DMS79 (cell line): ENCODE results near the gene SIAH3.
"Not testable (repeated sequence)": the region's sequence is repeated elsewhere in the genome, so short reads cannot be mapped to it uniquely, and the experiment has no call there.

ENCODE experiments used
- DNase-seq: peaks from one replicate; lab custom pipeline; 2025; lab: John Stamatoyannopoulos, UW

SIAH3 gene, protein sequence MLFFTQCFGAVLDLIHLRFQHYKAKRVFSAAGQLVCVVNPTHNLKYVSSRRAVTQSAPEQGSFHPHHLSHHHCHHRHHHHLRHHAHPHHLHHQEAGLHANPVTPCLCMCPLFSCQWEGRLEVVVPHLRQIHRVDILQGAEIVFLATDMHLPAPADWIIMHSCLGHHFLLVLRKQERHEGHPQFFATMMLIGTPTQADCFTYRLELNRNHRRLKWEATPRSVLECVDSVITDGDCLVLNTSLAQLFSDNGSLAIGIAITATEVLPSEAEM

GRCh38 chr13:45851171-45851921 is at the start of gene SIAH3:
SIAH3 (minus strand) TSS chr13:45851753; CDS start chr13:45851629, 124 bp downstream.
- DNase-seq: no peak

GRCh38 chr13:45899406-45899805 is 47.9 kb upstream of the SIAH3 start:
- DNase-seq: peak; percentile 66

DNA sequence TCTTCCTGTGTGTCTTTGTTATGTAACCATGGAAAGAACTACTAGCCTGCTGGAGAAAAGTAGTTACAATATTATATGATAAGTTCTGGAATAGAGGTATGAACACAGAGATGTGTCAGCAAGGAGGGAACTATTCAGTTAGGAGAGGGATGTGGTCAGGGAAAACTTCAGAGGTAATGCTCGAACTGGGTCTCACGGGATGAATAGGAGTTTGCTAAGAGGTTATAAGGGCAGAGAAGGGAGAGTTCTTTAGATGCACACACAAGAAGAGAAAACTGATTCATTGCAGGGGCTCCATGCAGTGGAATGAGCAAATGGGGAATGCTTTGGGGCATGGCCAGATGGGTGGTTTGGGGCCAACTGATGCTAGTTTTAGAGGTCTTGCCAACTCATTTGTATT is 46.0 kb upstream of the SIAH3 start:
- no peak for DNase-seq

DNA sequence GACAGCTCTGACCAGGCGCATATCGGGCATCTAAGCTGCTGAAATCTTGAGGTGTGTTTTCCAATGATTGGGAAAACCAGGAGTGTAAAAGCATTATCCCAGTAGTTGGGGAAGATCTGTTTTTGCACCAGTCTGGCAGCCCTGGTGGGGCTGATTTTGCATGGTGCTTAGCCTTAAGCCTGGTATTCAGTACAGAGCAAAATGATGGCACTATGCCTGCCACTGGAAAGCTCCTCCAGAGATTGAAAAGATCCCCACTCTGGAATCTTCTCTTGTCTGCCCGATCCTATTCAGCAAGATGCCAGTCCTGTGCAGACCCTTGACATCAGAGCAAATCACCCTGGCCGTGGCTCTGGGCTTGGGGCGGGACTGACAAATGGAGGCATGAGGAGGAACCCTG is 44.7 kb upstream of the SIAH3 start:
- DNase-seq: no peak

DNA sequence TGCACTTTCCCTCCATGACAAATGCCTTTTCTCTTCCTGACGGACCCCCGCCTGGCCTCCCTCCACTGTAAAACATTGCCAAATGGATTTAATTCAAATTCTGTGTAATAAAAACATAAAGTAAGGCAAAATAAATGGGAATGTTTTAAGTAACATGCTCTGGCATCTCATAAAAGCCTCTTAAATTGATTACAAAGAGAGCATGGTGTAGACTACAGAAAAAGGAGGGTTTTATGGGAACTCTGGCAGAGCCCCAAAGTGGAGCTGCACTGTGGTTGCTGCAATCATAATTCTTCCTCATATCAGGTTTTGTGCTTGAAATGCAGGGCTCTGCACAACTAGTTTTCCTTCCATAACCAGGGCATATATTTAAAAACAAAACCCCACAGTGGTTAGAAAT is 44.3 kb upstream of the SIAH3 start:
- no peak for DNase-seq

- DNase-seq: no peak
These were observed 41.0 kb upstream of the SIAH3 start for GRCh38 chr13:45892513-45892912.

DNA sequence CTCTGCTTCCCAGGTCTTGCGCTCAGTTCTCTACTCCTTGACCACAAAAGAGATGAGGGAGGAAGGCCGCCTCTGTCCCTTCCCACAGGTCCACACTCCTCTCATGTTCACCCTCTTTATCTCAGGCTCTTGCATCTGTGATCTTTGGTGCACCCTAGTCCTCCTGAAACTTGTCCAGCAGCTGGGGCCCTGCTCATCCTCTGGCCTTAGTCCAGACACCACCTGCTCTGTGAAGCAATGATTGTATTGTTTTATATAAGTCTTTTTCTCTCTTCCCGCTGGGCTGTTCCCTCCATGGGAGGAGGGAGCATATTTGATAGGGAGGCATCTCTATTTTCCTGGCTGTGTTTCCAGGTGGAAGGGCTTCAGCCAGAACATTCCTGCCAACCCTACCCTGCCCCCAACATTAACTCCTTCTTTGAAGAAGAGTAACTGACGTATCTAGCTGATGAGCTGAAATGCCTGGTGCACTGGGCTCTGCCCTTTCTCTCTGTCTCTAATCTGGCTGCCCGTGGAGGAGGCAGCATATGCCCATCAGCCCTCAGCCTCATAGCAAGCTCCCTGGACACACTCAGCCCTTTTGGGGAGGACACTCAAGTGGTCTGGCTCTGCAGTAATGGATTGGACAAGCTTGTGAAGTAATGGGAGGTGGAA is 38.2 kb upstream of the SIAH3 start:
- no peak for DNase-seq

GRCh38 chr13:45886466-45886865 is 34.9 kb upstream of the SIAH3 start:
- no peak for DNase-seq

- no peak for DNase-seq
These were observed 33.6 kb upstream of the SIAH3 start for GRCh38 chr13:45885194-45885593.

DNA sequence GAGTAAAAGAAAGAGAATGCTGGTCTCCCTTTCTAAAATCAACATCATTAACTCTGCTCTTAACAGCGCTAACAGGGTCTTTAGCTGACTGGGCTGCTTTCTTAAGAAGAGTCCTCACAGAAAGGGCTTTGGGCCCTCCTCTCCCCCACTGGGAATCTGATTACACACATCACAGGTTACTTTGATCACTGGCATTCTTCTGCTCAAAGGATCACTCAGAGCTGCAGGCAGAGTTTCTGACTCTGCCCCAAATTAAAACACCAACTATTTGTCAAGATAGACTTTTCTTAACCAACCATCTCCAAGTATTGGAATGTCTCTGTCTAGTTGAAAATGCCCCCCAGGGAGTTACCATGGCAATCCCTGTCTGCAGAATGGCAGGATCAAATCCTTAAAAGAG is 31.1 kb upstream of the SIAH3 start:
- DNase-seq: no peak

- no peak for DNase-seq
These were observed 29.8 kb upstream of the SIAH3 start for GRCh38 chr13:45881353-45881752.

GRCh38 chr13:45880242-45880641 is 28.7 kb upstream of the SIAH3 start:
- DNase-seq: no peak

- no peak for DNase-seq
These were observed 28.1 kb upstream of the SIAH3 start for GRCh38 chr13:45879666-45880065.

GRCh38 chr13:45878966-45879365 is 27.4 kb upstream of the SIAH3 start:
- DNase-seq: no peak

DNA sequence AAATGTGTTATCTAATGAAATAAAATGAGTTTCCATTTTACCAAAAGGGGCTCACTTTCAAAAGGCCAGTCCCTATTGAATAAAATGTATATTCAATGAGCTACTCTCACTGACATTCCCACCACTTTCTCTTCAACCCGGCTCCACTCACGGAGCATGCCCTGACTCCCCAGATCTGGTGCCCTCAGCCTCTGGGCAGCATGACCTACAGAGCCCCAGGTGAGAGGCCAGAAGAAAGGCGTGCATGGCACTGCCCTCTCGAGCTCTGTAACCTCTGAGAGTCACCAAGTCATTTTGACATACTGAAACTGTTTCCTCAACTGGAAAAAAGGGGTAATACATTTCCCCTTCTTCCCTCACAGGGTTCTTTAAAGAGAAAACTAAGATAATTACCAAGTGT is 25.2 kb upstream of the SIAH3 start:
- DNase-seq: no peak

DNA sequence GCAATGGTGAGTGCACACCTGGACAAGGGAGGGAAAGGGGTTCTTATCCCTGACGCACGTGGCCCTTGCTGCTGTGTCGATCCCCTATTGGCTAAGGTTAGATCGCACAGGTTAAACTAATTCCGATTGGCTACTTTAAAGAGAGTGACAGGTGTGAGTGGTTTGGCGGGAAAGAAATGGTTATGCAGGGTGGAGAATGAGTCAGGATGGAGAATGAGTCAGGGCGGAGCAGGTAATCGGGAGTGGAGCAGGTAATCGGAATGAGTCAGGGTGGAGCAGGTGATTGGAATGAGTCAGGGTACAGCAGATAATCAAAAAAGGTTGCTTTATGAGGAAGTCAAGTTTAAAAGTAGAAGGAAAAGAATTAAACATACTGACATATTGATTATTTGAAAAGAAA is 24.4 kb upstream of the SIAH3 start:
- no peak for DNase-seq

- DNase-seq: no peak
These were observed 22.2 kb upstream of the SIAH3 start for GRCh38 chr13:45873491-45874325.

DNA sequence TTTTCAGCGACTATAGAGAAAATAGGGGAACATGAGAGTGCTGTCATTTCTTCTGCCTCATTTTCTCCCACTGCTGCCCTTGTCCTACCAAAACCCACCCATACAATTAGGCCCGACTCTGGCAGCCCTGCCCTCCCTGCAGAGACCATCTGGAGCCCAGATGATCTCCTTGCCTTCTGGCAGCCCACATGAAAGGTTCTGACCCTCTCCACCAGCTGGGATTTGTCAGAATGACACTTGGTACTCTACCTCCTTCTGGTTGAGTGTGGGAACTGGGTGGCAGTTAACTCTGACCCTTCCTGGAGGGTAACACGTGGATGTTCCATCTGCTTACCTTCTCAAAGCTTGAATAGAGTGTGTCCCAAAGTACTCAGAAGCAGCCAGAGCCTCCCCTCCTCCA is 21.0 kb upstream of the SIAH3 start:
- DNase-seq: no peak

DNA sequence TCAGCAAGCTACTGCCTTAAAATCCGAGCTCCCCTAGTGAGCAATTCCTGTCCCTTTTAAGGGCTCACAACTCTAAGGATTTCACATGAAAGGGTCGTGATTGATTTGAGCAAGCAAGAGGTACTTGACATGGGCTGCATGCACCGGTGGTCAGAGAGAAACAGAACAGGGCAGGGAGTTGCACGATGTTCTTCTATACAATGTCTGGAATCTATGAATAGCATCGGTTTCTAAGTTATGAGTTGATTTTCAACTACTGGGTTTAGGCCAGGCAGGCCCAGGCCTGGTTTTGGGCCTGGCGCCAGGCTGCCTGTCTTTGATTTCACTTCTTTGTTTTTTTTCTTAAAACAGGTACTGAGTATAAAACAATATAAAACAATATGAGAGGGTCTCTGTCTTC is 19.6 kb upstream of the SIAH3 start:
- not testable (repeated sequence) for DNase-seq

- DNase-seq: no peak
These were observed 18.7 kb upstream of the SIAH3 start for GRCh38 chr13:45870232-45870631.

- no peak for DNase-seq
These were observed 13.9 kb upstream of the SIAH3 start for GRCh38 chr13:45865414-45865813.
